NCI-H2107 (cell line): Measurements from ENCODE around the gene TNS1.

ENCODE experiments used
- DNase-seq: peaks from one replicate; lab custom pipeline; 2025; lab: John Stamatoyannopoulos, UW

The TNS1 gene

GRCh38 chr2:217942731-217943335, 60.0 kb downstream of the TNS1 start:
- DNase-seq: no peak

GRCh38 chr2:217941886-217942728, 60.7 kb downstream of the TNS1 start:
- no peak for DNase-seq

- no peak for DNase-seq
Observed at GRCh38 chr2:217941339-217941738, 61.5 kb downstream of the TNS1 start.

GRCh38 chr2:217940261-217941220, 62.3 kb downstream of the TNS1 start:
- DNase-seq: no peak

- DNase-seq: no peak
Observed at GRCh38 chr2:217939629-217940245, 63.1 kb downstream of the TNS1 start.

- no peak for DNase-seq
Observed at GRCh38 chr2:217939220-217939619, 63.6 kb downstream of the TNS1 start.

GRCh38 chr2:217938036-217938435, 64.8 kb downstream of the TNS1 start:
- DNase-seq: no peak

DNA sequence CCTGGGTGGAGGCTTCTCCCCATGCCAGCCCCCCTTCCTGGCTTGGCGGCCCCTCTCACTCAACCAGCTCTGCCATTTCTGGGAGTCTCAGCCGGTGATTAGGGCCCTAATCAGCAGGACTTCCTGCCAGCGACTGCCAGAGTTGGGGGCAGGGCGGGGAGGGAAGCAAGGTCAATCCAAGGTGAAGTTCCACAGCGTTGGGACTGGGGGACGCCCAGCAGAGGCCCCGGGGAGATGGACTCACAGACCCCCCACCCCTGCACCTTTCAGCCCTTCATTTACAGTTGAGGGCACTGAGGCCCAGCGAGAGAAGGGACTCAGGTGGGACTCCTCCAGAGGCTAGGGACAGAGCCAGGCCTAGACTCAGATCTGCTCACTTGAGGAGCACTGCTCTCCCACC, 65.3 kb downstream of the TNS1 start:
- DNase-seq: no peak

DNA sequence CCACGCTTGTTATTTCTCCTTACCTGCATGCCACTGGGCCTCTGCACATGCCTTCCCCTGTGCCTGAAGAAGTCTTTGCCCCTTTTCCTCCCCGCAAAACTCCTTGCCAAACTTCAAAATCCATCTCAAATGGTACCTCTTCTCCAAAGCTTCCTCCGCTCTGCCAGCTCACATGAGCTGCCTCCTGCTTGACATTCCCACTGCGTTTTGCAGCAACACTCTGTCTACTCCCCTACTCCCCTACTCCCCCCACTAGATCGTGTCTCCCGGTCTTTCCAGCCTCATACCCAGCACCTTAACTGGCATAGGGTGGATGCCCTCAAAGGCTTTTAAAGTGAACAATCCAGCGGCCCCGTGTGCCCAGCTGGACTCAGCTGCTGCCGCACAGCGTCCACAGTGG, 65.8 kb downstream of the TNS1 start:
- no peak for DNase-seq

DNA sequence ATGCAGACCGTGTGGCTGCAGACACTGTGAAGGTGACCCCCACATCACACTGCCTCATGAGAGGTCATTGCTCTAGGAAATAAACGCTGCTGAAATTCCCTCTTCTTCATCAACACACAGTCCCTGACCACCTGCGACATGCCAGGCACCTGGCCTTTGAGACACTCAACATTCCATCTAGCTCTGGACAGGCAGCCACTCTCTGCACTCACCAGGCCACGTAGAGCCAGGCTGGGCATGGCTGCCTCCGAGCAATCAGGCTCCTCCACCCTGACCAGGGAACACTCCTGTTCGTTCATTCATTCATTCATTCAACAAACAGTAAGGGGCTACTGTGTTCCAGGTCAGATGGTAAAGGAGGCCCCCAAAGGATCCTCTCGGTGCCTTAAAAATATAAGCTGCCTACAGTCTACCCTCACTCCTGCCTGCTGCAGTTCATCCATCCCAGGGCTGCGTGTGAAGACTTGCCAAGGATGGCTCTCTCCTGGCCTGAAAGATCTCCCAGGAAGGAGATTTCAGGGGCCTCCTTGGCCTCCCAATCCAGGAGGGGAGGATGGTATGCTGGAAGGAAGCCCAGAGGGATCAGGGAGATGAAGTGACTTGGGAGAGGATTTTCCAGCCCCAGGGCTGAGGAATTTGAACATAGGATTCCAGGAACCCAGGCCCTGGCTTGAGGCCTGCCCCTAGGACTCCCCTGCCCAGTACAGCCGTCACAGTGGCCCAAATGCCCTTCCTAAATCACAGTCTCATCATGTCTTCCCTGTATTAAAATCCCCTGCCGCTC, 66.7 kb downstream of the TNS1 start:
- DNase-seq: no peak

DNA sequence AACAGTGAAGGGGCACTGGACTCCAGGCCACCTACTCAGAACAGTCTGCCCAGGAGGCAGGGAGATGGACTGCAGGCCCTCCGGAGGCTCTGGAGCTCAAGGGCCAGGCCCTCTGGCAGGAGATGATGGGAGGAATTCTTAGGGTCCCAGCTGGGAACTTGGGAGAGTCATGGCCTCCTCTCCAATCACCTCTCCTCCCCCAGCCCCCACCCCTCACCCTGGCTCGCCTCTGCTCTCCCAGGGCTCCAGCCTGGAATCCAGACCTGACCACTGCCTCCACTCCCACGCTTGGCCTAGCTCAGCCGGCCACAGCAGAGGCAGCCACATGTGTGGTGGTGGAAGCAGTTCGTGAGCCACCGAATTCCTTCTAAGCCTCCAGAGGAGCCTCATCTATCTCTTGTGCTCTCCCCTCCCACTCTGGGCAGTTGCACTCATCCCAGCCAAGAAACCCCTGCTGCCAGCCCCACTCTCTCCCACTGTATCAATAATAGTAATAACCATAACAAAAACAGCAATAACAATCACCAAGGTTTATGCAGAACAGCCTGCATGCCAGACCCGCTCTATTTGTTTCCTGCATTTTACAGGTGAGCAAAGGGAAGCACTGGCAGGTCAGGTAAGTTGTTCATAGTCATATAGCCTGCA, 67.4 kb downstream of the TNS1 start:
- DNase-seq: no peak

- no peak for DNase-seq
Observed at GRCh38 chr2:217934321-217935131, 68.3 kb downstream of the TNS1 start.

GRCh38 chr2:217933617-217933993, 69.2 kb downstream of the TNS1 start:
- no peak for DNase-seq

- DNase-seq: no peak
Observed at GRCh38 chr2:217932803-217933616, 69.8 kb downstream of the TNS1 start.

GRCh38 chr2:217931846-217932560, 70.8 kb downstream of the TNS1 start:
- DNase-seq: no peak

- no peak for DNase-seq
Observed at GRCh38 chr2:217930761-217931563, 71.8 kb downstream of the TNS1 start.
